Raji (cell line): ENCODE results near the gene NR2F6.

Experiments
- POLR2A ChIP-seq: IDR thresholded peaks from 2 replicates; pipeline ENCODE4 v1.6.1; 2011; ENCODE audit warnings: low read depth, low read length, control low read depth; ENCODE audit not compliant: insufficient read depth

The NR2F6 gene

DNA sequence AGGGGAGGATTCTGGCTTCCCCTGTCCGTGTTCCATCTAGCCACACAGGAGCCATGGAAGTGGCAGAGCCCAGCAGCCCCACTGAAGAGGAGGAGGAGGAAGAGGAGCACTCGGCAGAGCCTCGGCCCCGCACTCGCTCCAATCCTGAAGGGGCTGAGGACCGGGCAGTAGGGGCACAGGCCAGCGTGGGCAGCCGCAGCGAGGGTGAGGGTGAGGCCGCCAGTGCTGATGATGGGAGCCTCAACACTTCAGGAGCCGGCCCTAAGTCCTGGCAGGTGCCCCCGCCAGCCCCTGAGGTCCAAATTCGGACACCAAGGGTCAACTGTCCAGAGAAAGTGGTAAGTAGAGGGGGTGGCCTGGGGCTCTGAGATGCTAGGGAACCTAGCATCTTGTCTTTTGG is 23.0 kb upstream of the NR2F6 start:
- TF ChIP-seq POLR2A: no peak

DNA sequence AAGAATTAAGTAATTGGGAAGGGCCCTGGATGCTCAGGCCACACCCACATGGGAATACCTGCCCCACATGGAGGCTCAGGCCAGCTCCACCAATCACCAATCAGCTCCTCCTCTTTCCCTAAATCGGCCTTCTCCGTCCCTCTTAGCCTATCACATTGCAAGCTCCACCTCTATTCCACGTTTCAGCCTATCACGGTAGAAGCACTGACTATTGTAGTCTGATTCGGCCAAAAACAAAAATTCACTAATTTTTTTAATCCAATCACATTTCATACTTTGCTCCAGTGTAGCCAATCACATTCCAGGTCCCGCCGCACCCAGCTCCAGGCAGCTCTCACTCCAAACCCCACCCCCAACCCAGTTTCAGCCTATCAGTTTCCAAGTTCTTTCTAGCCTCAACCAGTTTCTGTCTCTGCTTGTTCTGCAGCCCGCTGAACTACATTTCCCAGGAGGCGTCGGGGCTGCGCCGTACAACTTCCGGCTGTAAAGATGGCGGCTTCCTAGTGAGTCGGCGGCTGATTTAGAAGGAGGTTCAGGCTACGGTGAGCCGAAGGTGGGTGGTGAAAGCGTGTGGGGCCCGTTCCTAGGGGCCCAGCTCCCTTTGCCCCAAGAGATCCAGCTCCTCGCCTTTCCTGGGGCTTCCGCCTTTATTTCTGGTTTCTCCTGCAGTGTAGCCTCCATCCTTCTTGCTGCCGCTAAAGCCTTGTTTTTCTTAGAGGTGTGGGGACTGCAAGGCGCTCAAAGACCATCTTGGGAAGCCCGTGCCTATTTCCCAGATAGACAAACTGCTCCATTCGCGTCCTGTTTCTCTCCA is 21.5 kb upstream of the NR2F6 start, which contains the start of gene BABAM1:
Gene BABAM1 (plus strand): TSS at position 469 of the 814 bp plus-strand sequence. CDS start 1,364 bp downstream, outside the sequence.
- peak; percentile 78 for TF ChIP-seq POLR2A

DNA sequence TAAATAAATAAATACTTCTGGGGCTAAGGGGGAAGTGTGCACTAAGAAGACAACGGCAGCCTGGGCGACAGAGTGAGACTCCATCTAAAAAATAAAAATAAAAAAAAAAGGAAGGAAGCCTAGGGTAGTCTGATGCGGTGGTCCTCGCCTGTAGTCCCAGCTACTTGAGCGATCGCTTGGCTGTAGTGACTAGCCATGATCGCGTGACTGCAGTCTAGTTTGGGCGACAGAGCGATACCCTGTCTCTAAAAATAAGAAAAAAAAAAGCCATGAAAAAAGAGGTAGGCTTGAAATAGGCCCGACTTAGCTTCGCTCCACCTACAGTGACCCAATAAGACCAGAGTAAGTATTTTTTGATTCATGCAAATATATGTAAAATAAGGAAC is 20.9 kb upstream of the NR2F6 start:
- TF ChIP-seq POLR2A: peak; percentile 40; the same call in 1 of the 2 replicates

DNA sequence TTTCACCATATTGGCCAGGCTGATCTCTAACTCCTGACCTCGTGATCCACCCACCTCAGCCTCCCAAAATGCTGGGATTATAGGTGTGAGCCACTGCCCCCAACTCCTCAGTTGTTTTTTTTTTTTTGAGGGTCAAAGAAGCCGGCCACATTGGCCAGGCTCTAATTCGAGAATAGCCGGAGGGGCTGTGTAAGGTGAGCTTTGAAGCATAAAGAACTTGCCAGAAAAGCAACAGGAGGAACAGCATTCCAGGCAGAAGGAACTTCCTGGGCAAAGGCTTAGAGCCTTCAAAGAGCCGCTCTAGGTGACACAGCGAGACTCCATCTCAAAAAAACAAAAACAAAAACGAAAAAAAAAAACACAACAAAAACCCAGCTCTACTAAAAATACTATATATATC is 20.3 kb upstream of the NR2F6 start:
- TF ChIP-seq POLR2A: no peak

DNA sequence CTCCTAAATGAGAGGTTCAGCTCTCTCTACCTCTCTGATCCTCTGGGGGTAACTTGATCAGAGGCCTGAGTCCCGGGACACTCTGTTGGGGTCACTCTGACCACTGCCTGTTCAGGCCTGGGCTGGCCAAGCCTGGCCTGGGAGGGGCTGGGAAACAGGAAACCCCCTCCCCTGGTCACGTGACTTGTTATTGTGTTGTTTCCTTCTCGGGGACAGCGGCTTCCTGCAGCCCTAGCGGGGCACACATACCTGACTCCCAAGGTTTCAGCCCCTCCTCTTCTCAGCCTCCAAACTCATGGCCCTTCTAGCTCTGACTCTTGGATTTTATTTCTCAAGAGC is 18.9 kb upstream of the NR2F6 start, which contains the start of gene USHBP1:
Gene USHBP1 (minus strand): TSS at position 105 of the 339 bp plus-strand sequence. CDS start 446 bp downstream, outside the sequence.
- TF ChIP-seq POLR2A: no peak

DNA sequence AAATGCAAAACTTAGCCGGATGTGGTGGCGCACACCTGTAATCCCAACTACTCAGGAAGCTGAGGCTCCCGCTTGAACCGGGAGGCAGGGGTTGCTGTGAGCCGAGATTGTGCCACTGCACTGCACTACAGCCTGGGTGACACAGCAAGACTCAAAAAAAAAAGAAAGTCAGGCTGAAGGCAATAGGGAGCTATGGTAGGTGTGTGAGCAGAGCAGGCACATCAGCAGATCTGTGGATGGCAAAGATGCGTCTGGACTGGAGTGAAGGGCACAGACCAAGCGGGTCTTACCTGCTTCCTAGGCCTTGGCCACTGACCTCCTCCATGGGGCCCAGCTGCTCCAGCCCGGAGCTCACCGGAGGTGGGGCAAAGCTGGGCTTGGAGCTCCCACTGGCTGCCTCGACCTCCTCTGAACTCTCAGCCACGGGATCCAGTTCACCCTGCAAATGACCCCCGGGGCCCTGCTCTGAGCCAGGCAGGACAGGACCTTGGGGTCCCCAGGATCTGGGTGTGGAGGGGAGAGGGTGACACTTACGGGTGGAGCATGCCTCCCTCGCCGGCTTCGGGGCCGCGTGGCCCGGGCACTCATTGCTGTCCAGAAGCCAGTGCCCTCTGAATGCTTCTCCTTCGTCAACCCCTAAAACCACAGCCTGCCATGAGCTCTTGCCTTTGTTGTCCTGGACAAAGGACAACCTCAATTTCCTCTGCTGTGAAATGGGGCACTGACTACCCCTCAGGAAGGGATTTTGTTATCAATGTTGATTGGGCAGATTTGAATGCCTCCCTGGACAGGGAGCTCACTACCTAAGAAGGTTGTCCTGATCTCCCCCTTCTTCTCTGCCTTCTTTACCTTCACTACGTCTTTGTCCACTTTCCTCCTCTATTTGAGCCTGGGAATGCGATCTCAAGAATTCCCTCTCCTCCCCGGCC is 18.3 kb upstream of the NR2F6 start:
- no peak for TF ChIP-seq POLR2A

DNA sequence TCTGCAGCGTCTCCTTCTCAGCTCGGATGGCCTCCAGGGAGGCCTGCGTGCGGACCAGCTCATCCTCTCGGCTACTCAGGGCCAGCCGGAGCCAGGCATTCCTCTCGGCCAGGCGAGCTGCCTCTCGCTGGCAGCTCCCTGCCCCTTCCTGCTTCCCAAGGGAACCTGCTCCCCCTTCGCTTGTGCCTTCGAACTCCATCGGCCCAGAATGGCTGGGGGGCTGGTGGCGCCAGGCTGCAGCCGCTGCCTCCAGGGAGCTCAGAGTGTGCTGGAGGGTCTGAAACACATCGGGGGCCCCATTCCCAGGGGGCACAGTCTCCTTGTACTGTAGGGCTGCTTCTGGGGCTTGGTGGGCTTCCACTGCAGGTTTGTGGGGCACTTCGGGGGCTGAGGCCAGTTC is 16.8 kb upstream of the NR2F6 start:
- TF ChIP-seq POLR2A: no peak

DNA sequence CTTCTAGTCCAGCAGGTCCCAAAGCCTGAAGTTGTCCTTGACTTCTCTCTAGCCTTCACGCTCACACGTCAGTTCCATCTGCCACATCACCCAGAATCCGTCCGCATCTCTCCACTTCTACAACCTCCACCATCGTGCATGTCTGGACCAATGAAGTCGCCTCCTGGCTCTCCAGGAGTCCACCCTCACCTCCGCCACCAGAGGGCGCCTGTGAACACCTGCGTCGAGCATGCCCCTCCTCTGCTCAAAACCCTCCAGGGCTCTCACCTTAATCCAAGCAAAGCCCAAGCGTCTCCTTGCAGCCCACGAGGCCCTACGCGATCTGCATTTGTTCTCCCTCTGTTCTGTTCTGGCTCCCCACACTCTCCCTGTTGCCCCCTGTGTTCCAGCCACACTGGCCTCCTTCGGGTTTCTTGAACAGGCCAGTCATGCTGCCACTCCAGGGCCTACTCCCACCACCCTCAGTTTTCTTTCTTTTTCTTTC is 15.2 kb upstream of the NR2F6 start:
- peak; percentile 54 for TF ChIP-seq POLR2A

DNA sequence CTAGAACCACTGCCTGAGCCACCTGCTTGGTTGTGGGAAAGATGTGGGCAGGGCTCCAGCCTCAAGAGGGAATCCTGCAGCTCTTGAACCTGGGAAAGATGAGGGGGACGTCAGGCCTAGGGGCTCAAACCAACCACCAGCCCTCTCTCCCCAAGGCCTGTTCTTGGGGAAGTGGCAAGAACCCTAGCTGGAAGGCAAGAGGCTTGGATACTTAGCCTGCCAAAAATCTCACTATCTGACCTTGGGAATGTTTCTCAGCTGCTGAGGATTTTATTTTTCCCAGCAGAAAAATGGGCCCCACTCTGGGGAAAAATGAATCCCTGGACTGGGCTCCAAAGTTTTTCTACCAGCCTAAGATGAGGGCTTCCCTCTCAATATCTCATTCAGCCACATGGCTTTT is 14.2 kb upstream of the NR2F6 start:
- no peak for TF ChIP-seq POLR2A

GRCh38 chr19:17259118-17259780 is 13.5 kb upstream of the NR2F6 start:
- TF ChIP-seq POLR2A: no peak

DNA sequence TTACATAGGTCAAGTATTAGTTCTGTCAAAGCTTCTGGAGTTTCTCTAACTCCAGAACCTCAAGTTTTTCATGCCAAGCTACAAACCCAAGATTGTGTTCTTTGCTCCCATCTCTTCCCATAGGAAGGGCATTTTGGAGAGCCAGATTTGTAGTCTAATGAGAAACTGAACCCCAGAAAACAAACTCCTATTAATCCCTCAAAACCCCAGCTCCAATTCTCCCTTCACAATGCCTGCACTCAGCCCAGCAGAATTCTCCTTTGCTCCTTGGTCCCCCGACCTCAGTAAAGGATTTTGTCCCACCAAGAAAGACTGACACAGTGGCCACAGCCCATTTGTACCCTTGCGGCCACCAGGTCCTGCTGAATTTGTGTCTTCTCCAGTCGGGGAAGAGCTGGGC is 10.4 kb upstream of the NR2F6 start:
- no peak for TF ChIP-seq POLR2A

- TF ChIP-seq POLR2A: no peak
These were observed 9.5 kb upstream of the NR2F6 start for GRCh38 chr19:17255150-17255621.

DNA sequence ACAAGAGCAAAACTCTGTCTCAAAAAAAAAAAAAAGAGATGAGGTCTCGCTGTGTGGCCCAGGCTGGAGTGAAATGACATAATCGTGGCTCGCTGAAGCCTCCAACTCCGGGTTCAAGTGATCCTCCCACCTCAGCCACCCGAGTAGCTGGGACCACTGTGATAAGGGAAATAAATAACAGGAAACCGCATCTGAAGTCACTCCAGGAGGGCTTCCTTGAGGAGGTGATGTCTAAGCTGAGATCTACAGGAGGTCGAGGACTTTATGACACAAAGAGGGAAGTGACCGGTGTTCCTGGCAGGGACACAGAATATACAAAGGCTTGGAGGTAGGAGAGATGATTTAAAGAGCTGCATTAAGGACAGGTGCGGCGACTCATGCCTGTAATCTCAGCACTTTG is 8.9 kb upstream of the NR2F6 start:
- no peak for TF ChIP-seq POLR2A

DNA sequence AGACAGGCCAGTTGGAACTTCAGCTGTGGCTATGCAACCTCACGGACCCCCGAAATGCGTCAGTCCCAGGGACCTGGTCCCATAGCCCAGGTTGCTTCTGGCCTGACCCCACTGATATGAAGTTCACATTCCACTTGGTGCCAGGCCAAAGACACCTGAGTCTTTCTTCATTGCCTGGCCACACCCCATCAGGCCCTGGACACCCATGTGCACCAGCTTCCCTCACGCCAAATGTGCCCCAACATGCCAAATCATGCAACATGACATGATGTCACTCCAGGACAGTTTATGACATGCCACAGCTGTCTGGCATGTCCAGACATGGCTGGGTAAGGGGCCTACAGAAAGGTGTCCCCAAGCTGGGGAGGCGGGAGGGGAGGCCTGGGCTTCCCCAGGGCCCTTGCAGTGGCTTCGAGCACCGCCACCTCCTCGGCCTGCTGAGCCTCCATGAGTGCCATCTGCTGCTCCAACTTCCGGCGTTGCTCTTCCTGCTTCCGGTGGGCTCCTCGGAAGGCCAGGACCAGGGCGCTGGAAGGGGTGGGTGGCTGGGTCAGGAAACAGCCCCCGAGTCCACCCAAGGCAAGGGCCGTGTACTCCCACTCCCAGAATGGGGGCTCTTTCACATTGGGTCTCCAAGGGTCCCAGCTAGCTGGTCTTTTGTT is 4.3 kb upstream of the NR2F6 start:
- TF ChIP-seq POLR2A: no peak

GRCh38 chr19:17248011-17248776 is 2.5 kb upstream of the NR2F6 start:
- TF ChIP-seq POLR2A: no peak
